OCI-LY1 (cell line): ENCODE data around the gene TARBP2.

Experiments used
- EZH2 ChIP-seq: fragments of 200-600 bp; sonication (generic), shearing (Covaris generic); IDR thresholded peaks from 2 replicates; pipeline ENCODE4 v1.8.0; 2017; ENCODE audit warnings: borderline replicate concordance, mixed run types, mild to moderate bottlenecking, antibody characterized with exemption, low read length, moderate library complexity, mixed read lengths
- TF ChIP-seq, protein P1 (sequence below): fragments of 200-600 bp; sonication (generic), shearing (Covaris generic); IDR thresholded peaks from 2 replicates; pipeline ENCODE4 v1.5.1; 2017; ENCODE audit warnings: mild to moderate bottlenecking, antibody characterized with exemption, low read length, moderate library complexity, mixed read lengths

- TF ChIP-seq, protein P1, sequence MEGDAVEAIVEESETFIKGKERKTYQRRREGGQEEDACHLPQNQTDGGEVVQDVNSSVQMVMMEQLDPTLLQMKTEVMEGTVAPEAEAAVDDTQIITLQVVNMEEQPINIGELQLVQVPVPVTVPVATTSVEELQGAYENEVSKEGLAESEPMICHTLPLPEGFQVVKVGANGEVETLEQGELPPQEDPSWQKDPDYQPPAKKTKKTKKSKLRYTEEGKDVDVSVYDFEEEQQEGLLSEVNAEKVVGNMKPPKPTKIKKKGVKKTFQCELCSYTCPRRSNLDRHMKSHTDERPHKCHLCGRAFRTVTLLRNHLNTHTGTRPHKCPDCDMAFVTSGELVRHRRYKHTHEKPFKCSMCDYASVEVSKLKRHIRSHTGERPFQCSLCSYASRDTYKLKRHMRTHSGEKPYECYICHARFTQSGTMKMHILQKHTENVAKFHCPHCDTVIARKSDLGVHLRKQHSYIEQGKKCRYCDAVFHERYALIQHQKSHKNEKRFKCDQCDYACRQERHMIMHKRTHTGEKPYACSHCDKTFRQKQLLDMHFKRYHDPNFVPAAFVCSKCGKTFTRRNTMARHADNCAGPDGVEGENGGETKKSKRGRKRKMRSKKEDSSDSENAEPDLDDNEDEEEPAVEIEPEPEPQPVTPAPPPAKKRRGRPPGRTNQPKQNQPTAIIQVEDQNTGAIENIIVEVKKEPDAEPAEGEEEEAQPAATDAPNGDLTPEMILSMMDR = no peak
- no peak for TF ChIP-seq EZH2
These were observed 29.0 kb downstream of the TARBP2 start for GRCh38 chr12:53530061-53530460.
